Measurements from ENCODE around the gene YEATS2. TPM values are rescaled to one million over a fixed set of nuclear protein-coding genes. Genes with fewer than 3 reads are reported as not detected.

Gene YEATS2
- total and polyA plus RNA-seq, 2 of the 4 experiments (the other 2 are of a cell fraction), result 30.1 to 43.0 TPM

GRCh38 chr3:183808355-183808754, 110.8 kb downstream of the YEATS2 start:
- no peaks in the 10 kb centered on the region; the same call in 1 of the 2 replicates for H3K9me1 ChIP-seq (ENCODE audit: insufficient read depth, low read length)
- no peak overlapping the region for H2AFZ ChIP-seq (replicated peaks; ENCODE audit: low read length, poor library complexity)
- peaks cover 0 to 3% of the 10 kb centered on the region in 2 experiments; a peak in 1 of 4 replicates for H3K79me1 ChIP-seq (ENCODE audit: low read depth in 1 of 2, low read length in 2 of 2)
- H3K36me3 ChIP-seq (ENCODE audit: control insufficient read depth, insufficient read depth, low read length), result peaks cover 71% of the 10 kb centered on the region
- no peak overlapping the region for H3K4me3 ChIP-seq (ENCODE audit: insufficient read depth, low read depth, low read length)
- H4K5ac ChIP-seq (ENCODE audit: low read depth, low read length), result no peak overlapping the region
- H2AK5ac ChIP-seq (ENCODE audit: low read depth, low read length), result no peak overlapping the region
- H2BK15ac ChIP-seq (ENCODE audit: low read depth, low read length), result no peak overlapping the region
- H3K56ac ChIP-seq (ENCODE audit: extremely low read depth, insufficient read depth, low read length), result no peak overlapping the region
- in situ Hi-C loops (cut with MboI; ENCODE audit: low sequenced_read_pairs), result no loop called here
- ChIA-PET POLR2A (ENCODE audit: unreplicated experiment) (no interaction called here), CTCF (no interaction called here)
- WGBS, 2 experiments (ENCODE audit: extremely low coverage in 2 of 2, insufficient read length in 1 of 2), result 100% methylated on average over 1 of the region's 11 CpGs; no CpG with 5 or more reads in 1 of the 2 experiments
- H3K9ac ChIP-seq (ENCODE audit: low read depth, low read length), result no peak overlapping the region
- no peak overlapping the region for H4K8ac ChIP-seq (ENCODE audit: low read depth in 2 of 2, low read length in 2 of 2)
- H3K4me1 ChIP-seq (ENCODE audit: control insufficient read depth, insufficient read depth, low read length), result no peaks in the 10 kb centered on the region
- H4K91ac ChIP-seq (ENCODE audit: insufficient read depth, low read depth, low read length), result no peak overlapping the region
- no peaks in the 10 kb centered on the region for H3K27me3 ChIP-seq (ENCODE audit: control insufficient read depth, insufficient read depth, low read length)
- intact Hi-C loops (cut with micrococcal nuclease), result no loop called here
- H2BK5ac ChIP-seq (ENCODE audit: low read depth, low read length, poor library complexity, severe bottlenecking), result no peak overlapping the region
- no TSS peak for BruUV-seq (replicated peaks)
- H3K27ac ChIP-seq (ENCODE audit: insufficient read depth, low read length), result no peak overlapping the region
- no peak for DNase-seq
- ATAC-seq (ENCODE audit: low read depth), result no peak
- no peaks in the 10 kb centered on the region; the same call in 1 of the 2 replicates for H4K20me1 ChIP-seq (ENCODE audit: insufficient read depth, low read length)
- H3K4ac ChIP-seq (ENCODE audit: low read depth, low read length), result no peak overlapping the region
- H3K9me3 ChIP-seq (ENCODE audit: control insufficient read depth, insufficient read depth, low read length), result no peaks in the 10 kb centered on the region
- H2AK9ac ChIP-seq (replicated peaks; ENCODE audit: low read depth, low read length, poor library complexity), result no peak overlapping the region
- H3K4me2 ChIP-seq (ENCODE audit: low read depth, low read length), result no peak overlapping the region
- H3K18ac ChIP-seq (ENCODE audit: low read depth, low read length), result no peak overlapping the region
- no peak for TF ChIP-seq ELK1 (IDR thresholded peaks at IDR 0.05; ENCODE audit: borderline replicate concordance, low read depth, low read length)
- no peak for TF ChIP-seq POLR2A (IDR thresholded peaks at IDR 0.05; ENCODE audit: low read depth, low read length)
- TF ChIP-seq NFE2L2 (IDR thresholded peaks at IDR 0.05; ENCODE audit: low read depth, low read length), result no peak
- TF ChIP-seq RAD21 (IDR thresholded peaks at IDR 0.05; ENCODE audit: low read length), result no peak
- no peak overlapping the region for H3K23ac ChIP-seq (ENCODE audit: low read depth, low read length)
- H2BK20ac ChIP-seq (ENCODE audit: low read depth, low read length), result no peak overlapping the region
- no peak overlapping the region for H3K14ac ChIP-seq (replicated peaks; ENCODE audit: low read depth, low read length)
- dilution Hi-C loops (cut with HindIII; ENCODE audit: low sequenced_read_pairs, unreplicated experiment), result no loop called here
- no peak overlapping the region for H2BK120ac ChIP-seq (ENCODE audit: low read depth, low read length)

All from IMR-90 (cell line).